B cell (primary cell): Measurements from ENCODE around the gene MYPOP. TPM values are rescaled to one million over a fixed set of nuclear protein-coding genes. Genes with fewer than 3 reads are reported as not detected.

ENCODE experiments used
- ATAC-seq: fragments of 200-7000 bp; cut with Tn5 transposase; one replicate; pipeline ENCODE4 v1.10.0; 2021; ENCODE audit warnings: low read depth, mild to moderate bottlenecking, moderate number of reproducible peaks, moderate library complexity
- CTCF ChIA-PET: fragments of 350-600 bp; sonication (Branson Sonifier 250); formaldehyde crosslinking; loops from one replicate; lab custom pipeline; 2021; ENCODE audit warnings: antibody characterized with exemption, inconsistent platforms; lab: Charles Lee
- POLR2A ChIA-PET: fragments of 350-600 bp; sonication (Branson Sonifier 250); formaldehyde crosslinking; loops from one replicate; lab custom pipeline; 2021; ENCODE audit warnings: antibody characterized with exemption; lab: Charles Lee
- DNase-seq: peaks from one replicate; pipeline ENCODE4 v3.0.0; 2013
- H2AFZ ChIP-seq: 2 replicates; pipeline ENCODE4 v1.6.1; 2012; ENCODE audit warnings: mild to moderate bottlenecking, low read depth, low read length; ENCODE audit not compliant: insufficient read depth, poor library complexity, severe bottlenecking
- H3K27ac ChIP-seq, 2 donors: 1 replicate in 1 of 2; 2 replicates in 1 of 2; pipeline ENCODE4 v1.5.1; 2012 to 2013; ENCODE audit warnings: low read length in 2 of 2, mild to moderate bottlenecking in 2 of 2, moderate library complexity in 1 of 2
- H3K27me3 ChIP-seq, 4 experiments: fragments of 200-600 bp in 1 of 4; sonication (generic) in 1 of 4; replicated peaks in 1 of 4; 1 replicate in 2 of 4; 2 replicates in 2 of 4; pipeline versions ENCODE4 v1.6.1 to v1.7.0; 2013 to 2016; ENCODE audit warnings: low read length in 3 of 4, mild to moderate bottlenecking in 2 of 4, mixed read lengths in 1 of 4, moderate library complexity in 1 of 4; ENCODE audit not compliant: insufficient read depth in 4 of 4, control insufficient read depth in 3 of 4; ENCODE audit errors: control extremely low read depth in 1 of 4
- H3K36me3 ChIP-seq, 2 experiments: replicated peaks in 1 of 2; 1 replicate in 1 of 2; 2 replicates in 1 of 2; pipeline versions ENCODE4 v1.6.1 to v1.7.1; 2013; ENCODE audit warnings: low read length in 1 of 2; ENCODE audit not compliant: insufficient read depth in 2 of 2, control insufficient read depth in 1 of 2; ENCODE audit errors: control extremely low read depth in 1 of 2, extremely low read depth in 1 of 2
- H3K4me1 ChIP-seq, 2 donors: fragments of 200-600 bp in 1 of 2; sonication (generic) in 1 of 2; 1 replicate in 1 of 2; 2 replicates in 1 of 2; pipeline versions ENCODE4 v1.5.1 to v1.6.1; 2013 to 2017; ENCODE audit warnings: low read length in 2 of 2; ENCODE audit not compliant: control insufficient read depth in 2 of 2, insufficient read depth in 2 of 2
- H3K4me2 ChIP-seq: replicated peaks from 2 replicates; pipeline ENCODE3; 2012; ENCODE audit warnings: mild to moderate bottlenecking, low read depth, low read length; ENCODE audit not compliant: poor library complexity, severe bottlenecking
- H3K4me3 ChIP-seq, 5 experiments: fragments of 200-600 bp in 1 of 5; sonication (generic) in 1 of 5; 1 replicate in 3 of 5; 2 replicates in 2 of 5; pipeline versions ENCODE4 v1.5.1 to v1.7.0; 2011 to 2016; ENCODE audit warnings: low read length in 4 of 5, mild to moderate bottlenecking in 4 of 5, low read depth in 2 of 5, control low read depth in 1 of 5, moderate library complexity in 1 of 5; ENCODE audit not compliant: insufficient read depth in 1 of 5; ENCODE audit errors: control extremely low read depth in 1 of 5, extremely low read depth in 1 of 5
- H3K79me2 ChIP-seq: fragments of 200-600 bp; sonication (generic); one replicate; pipeline ENCODE4 v1.6.0; 2016; ENCODE audit warnings: low read length; ENCODE audit not compliant: control insufficient read depth, insufficient read depth
- H3K9ac ChIP-seq: fragments of 200-600 bp; sonication (generic); 2 replicates; pipeline ENCODE4 v1.6.1; 2017; ENCODE audit warnings: mild to moderate bottlenecking, low read length, moderate library complexity
- H3K9me3 ChIP-seq, 3 donors: one replicate each; pipeline versions ENCODE4 v1.6.1 to v1.7.1; 2013; ENCODE audit warnings: low read length in 2 of 3; ENCODE audit not compliant: control insufficient read depth in 2 of 3, insufficient read depth in 1 of 3; ENCODE audit errors: control extremely low read depth in 1 of 3
- H4K20me1 ChIP-seq: 2 replicates; pipeline ENCODE4 v1.6.0; 2012; ENCODE audit warnings: mild to moderate bottlenecking, low read length; ENCODE audit not compliant: insufficient read depth, control insufficient read depth, poor library complexity, severe bottlenecking
- H3K27ac Mint-ChIP-seq: one replicate; pipeline ENCODE4 v1.8.0; 2021; ENCODE audit warnings: mixed read lengths
- H3K27me3 Mint-ChIP-seq: one replicate; pipeline ENCODE4 v1.8.0; 2021; ENCODE audit warnings: mixed read lengths
- H3K4me1 Mint-ChIP-seq: one replicate; pipeline ENCODE4 v1.8.0; 2021; ENCODE audit warnings: mixed read lengths
- H3K4me3 Mint-ChIP-seq: one replicate; pipeline ENCODE4 v1.8.0; 2021; ENCODE audit warnings: mixed read lengths
- H3K9me3 Mint-ChIP-seq: one replicate; pipeline ENCODE4 v1.8.0; 2022; ENCODE audit warnings: mixed read lengths; ENCODE audit not compliant: insufficient read depth
- CTCF ChIP-seq: fragments of 200-600 bp; IDR thresholded peaks from one replicate; pipeline ENCODE4 v1.8.0; 2022; ENCODE audit warnings: antibody characterized with exemption, mild to moderate bottlenecking
- EZH2 ChIP-seq: IDR thresholded peaks from 2 replicates; pipeline ENCODE4 v1.6.1; 2012; ENCODE audit warnings: borderline replicate concordance, low read depth, mild to moderate bottlenecking, moderate library complexity, low read length; ENCODE audit not compliant: insufficient read depth, poor library complexity, severe bottlenecking
- WGBS: methylation state at CpG from one replicate; pipeline ENCODE4 v1.1.5; 2013; ENCODE audit warnings: missing lambda C conversion rate; ENCODE audit not compliant: insufficient coverage; 5-methylcytosine and 5-hydroxymethylcytosine counted together
- intact Hi-C: fragments of 100-400 bp; cut with micrococcal nuclease; formaldehyde crosslinking; loops from one replicate; pipeline ENCODE4 v1.10.0; 2022
- polyA plus RNA-seq: library from polyadenylated mRNA; depleted of rRNA; stranded (reverse); fragments of >200 nt; gene quantifications from 2 replicates; pipeline ENCODE4 v1.2.3, GENCODE V29; 2012
- total RNA-seq, 2 donors: library from RNA; stranded (reverse); fragments of 120-200 nt in 1 of 2; gene quantifications; 1 replicate in 1 of 2; 2 replicates in 1 of 2; pipeline versions ENCODE4 v1.2.3 to v1.2.4, GENCODE V29; 2013 to 2022

Gene MYPOP
- total and polyA plus RNA-seq, 2 donors (not counting 1 experiment from before 2014, with no cell fraction given), result 5.7 to 12.1 TPM

- DNase-seq (no peak), ATAC-seq (no peak)
- Histone ChIP-seq H3K79me2 (peaks cover 20% of the 10 kb centered on the region), H3K36me3 (peaks cover 0 to 5% of the 10 kb centered on the region in 2 experiments), H4K20me1 (no peaks in the 10 kb centered on the region), H3K9me3 (no peaks in the 10 kb centered on the region), H3K4me1 (peaks cover 16 to 19% of the 10 kb centered on the region in 2 donors), H3K27ac (no peak overlapping the region), H3K4me3 (no peak overlapping the region), H3K9ac (no peak overlapping the region), H2AFZ (no peak overlapping the region), H3K27me3 (peaks cover 0 to 2% (median 0%) of the 10 kb centered on the region in 4 experiments), H3K4me2 (no peak overlapping the region)
- Mint-ChIP-seq H3K4me3 (no peak overlapping the region), H3K4me1 (peaks cover 23% of the 10 kb centered on the region), H3K27ac (no peak overlapping the region), H3K9me3 (no peaks in the 10 kb centered on the region), H3K27me3 (peaks cover 10% of the 10 kb centered on the region)
- WGBS, result 91% methylated on average over 9 of the region's 10 CpGs
- TF ChIP-seq EZH2 (no peak), CTCF (no peak)
- CTCF ChIA-PET, result no interaction called here
- intact Hi-C loops, result no loop called here
- POLR2A ChIA-PET, result no interaction called here
These were observed 2.6 kb upstream of the MYPOP start for GRCh38 chr19:45905011-45905410.
